Karpas-422 (cell line): ENCODE results near the gene ZNF138. TPM values are rescaled to one million over a fixed set of nuclear protein-coding genes. Genes with fewer than 3 reads are reported as not detected.

Experiments used
- DNase-seq: peaks from one replicate; pipeline ENCODE4 v3.0.0-alpha.2; 2015
- H2AFZ ChIP-seq: fragments of 200-600 bp; sonication (generic); 2 replicates; pipeline ENCODE4 v1.6.1; 2014; ENCODE audit warnings: antibody characterized with exemption, low read length, mixed read lengths
- H3K27ac ChIP-seq: fragments of 200-600 bp; sonication (generic); 2 replicates; pipeline ENCODE4 v1.5.1; 2014; ENCODE audit warnings: mild to moderate bottlenecking, low read length, moderate library complexity
- H3K27me3 ChIP-seq: fragments of 200-600 bp; sonication (generic); 2 replicates; pipeline ENCODE4 v1.6.1; 2014; ENCODE audit warnings: low read length, mixed read lengths
- H3K36me3 ChIP-seq: fragments of 200-600 bp; sonication (generic); 2 replicates; pipeline ENCODE4 v1.6.1; 2014; ENCODE audit warnings: low read length, mixed read lengths; ENCODE audit not compliant: insufficient read depth
- H3K4me1 ChIP-seq: fragments of 200-600 bp; sonication (generic); 2 replicates; pipeline ENCODE4 v1.6.1; 2014; ENCODE audit warnings: mild to moderate bottlenecking, low read length, mixed read lengths
- H3K4me2 ChIP-seq: fragments of 200-600 bp; sonication (generic); 2 replicates; pipeline ENCODE4 v1.6.1; 2014; ENCODE audit warnings: low read length, low read depth, mild to moderate bottlenecking; ENCODE audit not compliant: poor library complexity, severe bottlenecking
- H3K4me3 ChIP-seq: fragments of 200-600 bp; sonication (generic); 2 replicates; pipeline ENCODE4 v1.5.1; 2014; ENCODE audit warnings: mild to moderate bottlenecking, antibody characterized with exemption, low read length, mixed read lengths
- H3K79me2 ChIP-seq: fragments of 200-600 bp; sonication (generic); 2 replicates; pipeline ENCODE4 v1.6.1; 2014; ENCODE audit warnings: mild to moderate bottlenecking, low read length, mixed read lengths
- H3K9ac ChIP-seq: fragments of 200-600 bp; sonication (generic); 2 replicates; pipeline ENCODE4 v1.6.0; 2014; ENCODE audit warnings: low read length
- H3K9me2 ChIP-seq: fragments of 200-600 bp; sonication (generic), shearing (Covaris generic); replicated peaks from 2 replicates; pipeline ENCODE4 v1.6.0; 2014; ENCODE audit warnings: mild to moderate bottlenecking, low read length, moderate library complexity; ENCODE audit not compliant: insufficient read depth
- H3K9me3 ChIP-seq: fragments of 300-700, 200-600 bp; sonication (generic); 2 replicates; pipeline ENCODE4 v1.6.1; 2014; ENCODE audit warnings: low read length, mixed read lengths
- H4K20me1 ChIP-seq: fragments of 200-600 bp; sonication (generic); 2 replicates; pipeline ENCODE4 v1.6.1; 2014; ENCODE audit warnings: mild to moderate bottlenecking, antibody characterized with exemption, low read length, low read depth; ENCODE audit not compliant: insufficient read depth
- total RNA-seq: library from RNA; depleted of rRNA; stranded (reverse); fragments of >200 nt; shearing (Covaris generic); gene quantifications from 2 replicates; pipeline ENCODE4 v1.2.3, GENCODE V29; 2014; ENCODE audit warnings: low replicate concordance; rRNA removed

ZNF138 gene
- 13.6 and 27.2 TPM in 2 replicates for total RNA-seq

DNA sequence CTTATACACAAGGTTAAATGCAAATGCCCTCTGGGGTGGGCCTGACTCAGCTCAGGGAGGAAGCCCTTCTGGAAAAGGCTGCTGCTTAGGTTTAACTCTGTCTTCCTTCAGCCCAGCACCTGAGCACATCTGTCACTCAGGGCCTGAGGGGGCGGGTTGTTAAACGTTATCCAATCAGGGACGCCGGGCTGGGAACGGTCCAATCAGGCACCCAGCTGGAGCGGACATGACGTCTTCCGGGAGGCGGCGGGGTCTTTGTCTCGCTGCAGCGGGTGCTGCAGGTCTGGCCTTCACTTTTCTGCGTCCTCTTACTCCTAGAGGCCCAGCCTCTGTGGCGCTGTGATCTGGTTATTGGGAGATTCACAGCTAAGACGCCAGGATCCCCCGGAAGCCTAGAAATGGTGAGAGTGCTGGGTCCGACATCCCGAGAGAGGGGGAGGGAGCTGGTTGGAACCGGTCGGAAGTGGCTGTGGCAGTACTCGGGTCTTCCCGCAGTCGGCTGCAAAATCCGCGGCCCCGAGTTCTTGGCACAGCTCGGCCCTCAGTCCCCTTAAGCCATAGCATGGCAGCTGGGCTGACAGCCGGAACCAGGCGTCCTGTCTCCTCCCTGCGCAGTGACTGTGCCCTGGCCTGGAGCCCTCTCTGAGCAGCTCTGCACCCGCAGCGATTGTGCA lies at the start of gene ZNF138:
ZNF138 (plus strand) TSS at position 258 of the 674 bp plus-strand sequence; CDS start at position 399, 141 bp downstream.
- peaks cover 31% of the 10 kb centered on the region for H3K36me3 ChIP-seq
- H3K9me2 ChIP-seq, result no peaks in the 10 kb centered on the region
- no peaks in the 10 kb centered on the region for H4K20me1 ChIP-seq
- DNase-seq, result peak; percentile 98
- H2AFZ ChIP-seq, result peak within 1 kb of the TSS; percentile 55; the same call in 1 of the 2 replicates
- peak within 1 kb of the TSS; percentile 76 for H3K4me2 ChIP-seq
- H3K79me2 ChIP-seq, result peaks cover 47% of the 10 kb centered on the region
- H3K4me1 ChIP-seq, result peaks cover 15% of the 10 kb centered on the region
- H3K27ac ChIP-seq, result peak within 1 kb of the TSS; percentile 51; the same call in 1 of the 2 replicates
- H3K9me3 ChIP-seq, result no peaks in the 10 kb centered on the region
- H3K4me3 ChIP-seq, result peak within 1 kb of the TSS; percentile 85
- H3K27me3 ChIP-seq, result no peaks in the 10 kb centered on the region
- peak within 1 kb of the TSS; percentile 79 for H3K9ac ChIP-seq

DNA sequence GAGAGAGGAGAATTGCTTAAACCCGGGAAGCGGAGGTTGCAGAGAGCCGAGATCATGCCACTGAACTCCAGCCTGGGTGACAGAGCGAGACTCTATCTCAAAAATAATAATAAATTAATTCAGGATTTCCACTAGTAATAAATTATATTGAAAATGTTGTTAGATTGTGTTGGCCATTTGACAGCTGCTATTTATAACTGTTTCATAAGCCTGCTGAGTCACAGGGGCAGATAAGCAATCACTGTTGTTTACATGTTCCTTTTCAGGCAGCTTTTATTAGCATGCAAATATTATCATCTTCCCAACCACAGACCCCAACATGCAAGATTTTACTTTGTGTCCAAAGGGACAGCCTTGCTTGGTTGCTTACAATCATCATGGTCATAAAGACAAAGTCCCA lies 49.5 kb upstream of the ZNF138 start:
- Histone ChIP-seq H3K9ac (no peak overlapping the region), H3K27me3 (no peaks in the 10 kb centered on the region), H2AFZ (no peak overlapping the region), H3K36me3 (no peaks in the 10 kb centered on the region), H3K4me2 (no peak overlapping the region), H3K79me2 (no peaks in the 10 kb centered on the region), H3K4me3 (no peak overlapping the region), H3K27ac (no peak overlapping the region), H3K9me3 (no peaks in the 10 kb centered on the region), H3K9me2 (no peaks in the 10 kb centered on the region), H4K20me1 (no peaks in the 10 kb centered on the region), H3K4me1 (peaks cover 12% of the 10 kb centered on the region)
- DNase-seq, result no peak

DNA sequence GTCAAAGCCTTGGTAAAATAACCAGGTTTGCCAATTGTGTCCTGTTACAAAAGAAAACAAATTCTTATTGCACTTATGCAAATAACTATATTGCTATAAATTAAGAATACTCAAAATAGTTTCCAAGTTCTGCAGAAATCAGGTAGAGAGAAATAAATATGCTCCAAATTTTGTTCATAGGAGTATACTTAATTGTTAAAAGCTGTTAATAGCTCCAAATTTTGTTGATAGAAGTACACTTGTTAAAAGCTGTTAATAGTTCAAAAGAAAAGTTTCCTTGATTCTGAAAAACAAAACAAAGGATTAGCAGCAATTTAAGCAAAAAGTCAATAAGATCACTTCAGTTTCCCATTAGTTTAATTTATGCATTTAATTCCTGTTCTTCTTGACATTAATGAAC lies 46.4 kb upstream of the ZNF138 start:
- H3K4me3 ChIP-seq, result no peak overlapping the region
- H3K9me2 ChIP-seq, result no peaks in the 10 kb centered on the region
- H4K20me1 ChIP-seq, result no peaks in the 10 kb centered on the region
- no peak for DNase-seq
- H3K4me2 ChIP-seq, result no peak overlapping the region
- H3K79me2 ChIP-seq, result no peaks in the 10 kb centered on the region
- H3K36me3 ChIP-seq, result no peaks in the 10 kb centered on the region
- no peaks in the 10 kb centered on the region for H3K9me3 ChIP-seq
- H2AFZ ChIP-seq, result no peak overlapping the region
- no peaks in the 10 kb centered on the region for H3K27me3 ChIP-seq
- no peak overlapping the region for H3K27ac ChIP-seq
- H3K4me1 ChIP-seq, result no peaks in the 10 kb centered on the region
- H3K9ac ChIP-seq, result no peak overlapping the region

DNA sequence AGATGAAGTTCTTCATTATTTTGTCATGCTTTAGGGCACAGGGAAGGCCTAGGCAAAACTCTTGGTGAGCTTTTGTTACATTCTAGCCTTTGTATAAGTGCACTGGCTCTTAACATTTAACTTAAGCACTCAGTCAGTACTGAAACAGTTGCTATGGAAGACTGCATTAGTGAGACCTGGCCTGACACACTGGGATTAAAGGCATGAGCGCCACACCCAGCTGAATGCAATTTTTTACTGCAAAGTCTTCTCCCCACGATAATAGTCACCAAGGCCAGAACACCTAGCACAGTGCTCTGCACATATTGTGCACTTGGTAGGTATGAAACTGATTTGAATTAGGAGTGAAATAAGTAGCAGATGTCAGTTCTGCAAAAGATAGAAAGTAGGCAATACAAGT lies 41.2 kb upstream of the ZNF138 start:
- Histone ChIP-seq H3K4me2 (no peak overlapping the region), H3K4me3 (no peak overlapping the region), H3K79me2 (no peaks in the 10 kb centered on the region), H3K27me3 (no peaks in the 10 kb centered on the region), H3K9me3 (no peaks in the 10 kb centered on the region), H4K20me1 (no peaks in the 10 kb centered on the region), H2AFZ (no peak overlapping the region), H3K9ac (no peak overlapping the region), H3K36me3 (no peaks in the 10 kb centered on the region), H3K27ac (no peak overlapping the region), H3K9me2 (no peaks in the 10 kb centered on the region), H3K4me1 (no peaks in the 10 kb centered on the region)
- no peak for DNase-seq

DNA sequence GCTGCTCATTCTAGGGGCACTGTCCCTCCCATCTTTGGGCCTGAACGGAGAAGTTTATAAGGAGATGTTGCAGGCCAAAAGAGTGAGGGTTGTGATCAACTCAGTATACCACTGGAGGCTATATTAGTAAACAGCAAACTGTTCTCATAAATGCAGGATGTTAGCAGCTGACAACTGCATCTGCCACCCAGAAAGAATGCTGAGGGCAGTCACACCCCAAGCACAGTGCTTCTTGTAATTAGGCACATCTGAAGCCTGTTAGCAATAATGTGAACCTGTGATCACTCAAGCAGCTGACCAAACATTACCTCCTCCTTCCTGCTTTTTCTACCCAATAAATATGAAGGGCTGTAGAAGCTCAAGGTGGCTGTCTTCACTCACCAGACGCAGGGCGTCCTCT lies 38.4 kb upstream of the ZNF138 start:
- no peak overlapping the region for H3K4me3 ChIP-seq
- no peaks in the 10 kb centered on the region for H3K36me3 ChIP-seq
- H3K4me2 ChIP-seq, result no peak overlapping the region
- H3K27me3 ChIP-seq, result no peaks in the 10 kb centered on the region
- DNase-seq, result no peak
- no peak overlapping the region for H2AFZ ChIP-seq
- H3K9me3 ChIP-seq, result no peaks in the 10 kb centered on the region
- H3K79me2 ChIP-seq, result no peaks in the 10 kb centered on the region
- no peaks in the 10 kb centered on the region for H4K20me1 ChIP-seq
- H3K27ac ChIP-seq, result no peak overlapping the region
- no peaks in the 10 kb centered on the region for H3K9me2 ChIP-seq
- H3K9ac ChIP-seq, result no peak overlapping the region
- no peaks in the 10 kb centered on the region for H3K4me1 ChIP-seq

DNA sequence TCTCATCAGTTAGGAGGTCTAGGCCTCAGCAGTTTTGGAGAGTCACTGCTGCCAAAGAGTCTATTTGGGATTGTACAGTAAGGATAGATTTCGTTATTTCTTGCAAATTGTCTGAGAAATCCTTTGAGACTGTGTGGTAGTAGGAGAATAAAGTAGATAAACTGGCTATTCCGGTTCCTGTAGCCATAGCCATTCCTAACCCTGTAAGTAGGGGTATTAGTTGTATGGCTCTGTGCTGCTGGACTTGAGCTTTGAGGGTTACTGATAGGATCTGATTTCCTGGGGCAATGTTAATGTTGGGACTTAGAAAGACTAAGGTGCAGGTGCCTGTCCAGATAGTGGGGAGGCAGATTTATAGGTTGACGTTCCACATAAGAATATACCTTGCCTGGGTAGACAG lies 36.1 kb upstream of the ZNF138 start:
- Histone ChIP-seq H3K36me3 (no peaks in the 10 kb centered on the region), H3K79me2 (no peaks in the 10 kb centered on the region), H4K20me1 (no peaks in the 10 kb centered on the region), H3K9ac (no peak overlapping the region), H3K9me3 (no peaks in the 10 kb centered on the region), H2AFZ (no peak overlapping the region), H3K4me1 (no peaks in the 10 kb centered on the region), H3K27me3 (no peaks in the 10 kb centered on the region), H3K27ac (no peak overlapping the region), H3K9me2 (no peaks in the 10 kb centered on the region), H3K4me2 (no peak overlapping the region), H3K4me3 (no peak overlapping the region)
- DNase-seq, result no peak

DNA sequence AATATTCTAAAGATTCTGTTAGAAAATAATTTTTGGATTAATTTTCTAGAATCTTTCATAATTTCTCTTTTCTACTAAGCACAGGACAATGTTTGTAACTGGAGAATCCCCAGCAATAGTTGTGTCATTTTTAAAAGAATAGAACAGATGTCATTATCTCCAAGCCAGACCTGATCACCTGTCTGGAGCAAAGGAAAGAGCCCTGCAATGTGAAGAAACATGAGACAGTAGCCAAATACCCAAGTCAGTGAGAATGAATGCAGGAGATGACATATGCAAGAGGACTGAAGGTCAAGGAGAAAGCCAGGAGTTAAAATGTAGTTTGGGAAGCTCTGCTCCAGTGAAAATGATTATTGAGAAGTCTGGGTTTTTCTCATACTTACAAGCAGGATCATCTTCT lies 25.4 kb upstream of the ZNF138 start:
- no peaks in the 10 kb centered on the region for H3K36me3 ChIP-seq
- DNase-seq, result no peak
- H3K9ac ChIP-seq, result no peak overlapping the region
- H2AFZ ChIP-seq, result no peak overlapping the region
- no peaks in the 10 kb centered on the region for H4K20me1 ChIP-seq
- H3K9me3 ChIP-seq, result no peaks in the 10 kb centered on the region
- no peak overlapping the region for H3K4me3 ChIP-seq
- H3K4me2 ChIP-seq, result no peak overlapping the region
- no peaks in the 10 kb centered on the region for H3K9me2 ChIP-seq
- no peaks in the 10 kb centered on the region for H3K27me3 ChIP-seq
- H3K79me2 ChIP-seq, result no peaks in the 10 kb centered on the region
- H3K27ac ChIP-seq, result no peak overlapping the region
- H3K4me1 ChIP-seq, result no peaks in the 10 kb centered on the region

DNA sequence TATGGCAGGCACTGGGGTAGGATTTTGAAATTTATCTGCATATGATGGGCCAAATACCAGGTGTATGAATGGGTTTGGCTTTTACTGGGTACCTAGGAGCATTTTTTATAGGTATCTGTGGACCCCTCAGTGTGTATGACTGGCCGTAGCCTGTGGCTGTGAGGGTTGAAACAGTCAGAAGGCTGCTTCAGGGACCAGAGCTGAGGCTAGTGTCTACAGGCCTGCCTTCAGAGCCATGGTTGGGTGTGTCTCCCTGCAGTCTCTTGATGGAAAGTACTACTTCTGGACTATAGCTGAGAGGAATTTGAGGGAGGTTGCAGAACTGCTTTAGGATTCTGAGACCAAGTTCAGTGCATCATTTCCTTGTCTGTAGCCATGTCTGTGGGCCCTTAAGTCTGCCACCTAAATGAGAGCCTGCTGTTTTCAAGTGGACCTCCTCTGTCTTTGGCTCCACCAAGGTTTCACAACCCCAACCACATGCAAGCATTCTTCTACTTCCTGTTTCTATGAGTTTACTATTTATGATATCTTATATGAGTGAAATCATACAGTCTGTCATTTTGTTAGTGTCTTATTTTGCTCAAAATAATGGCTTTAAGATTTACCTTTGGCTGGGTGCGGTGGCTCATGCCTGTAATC lies 19.9 kb upstream of the ZNF138 start:
- H3K27ac ChIP-seq, result no peak overlapping the region
- H3K27me3 ChIP-seq, result no peaks in the 10 kb centered on the region
- no peak for DNase-seq
- no peak overlapping the region for H3K4me2 ChIP-seq
- no peak overlapping the region for H3K9ac ChIP-seq
- no peaks in the 10 kb centered on the region for H3K79me2 ChIP-seq
- H3K9me2 ChIP-seq, result no peaks in the 10 kb centered on the region
- H3K9me3 ChIP-seq, result no peaks in the 10 kb centered on the region
- no peaks in the 10 kb centered on the region for H4K20me1 ChIP-seq
- peaks cover 2% of the 10 kb centered on the region; the same call in 1 of the 2 replicates for H3K4me1 ChIP-seq
- H3K36me3 ChIP-seq, result no peaks in the 10 kb centered on the region
- peak overlapping the region; percentile 36; the same call in 1 of the 2 replicates for H2AFZ ChIP-seq
- H3K4me3 ChIP-seq, result no peak overlapping the region
